Endothelial cell of umbilical vein (primary cell): Measurements from ENCODE around the gene GP5. TPM values are rescaled to one million over a fixed set of nuclear protein-coding genes. Genes with fewer than 3 reads are reported as not detected.

ENCODE experiments used
- BruUV-seq: library from RNA; stranded (reverse); fragments of 400-500 nt; replicated peaks from 2 replicates; lab custom pipeline; 2021; lab: Mats Ljungman, UMichigan
- CTCF ChIA-PET: fragments of 300-600, 350-600 bp; sonication (Branson Sonifier 250); formaldehyde crosslinking; loops from one replicate; lab custom pipeline; 2021; ENCODE audit warnings: antibody characterized with exemption, inconsistent platforms; lab: Charles Lee
- POLR2A ChIA-PET: fragments of 300-600, 350-600 bp; sonication (Branson Sonifier 250); formaldehyde crosslinking; loops from one replicate; lab custom pipeline; 2021; ENCODE audit warnings: antibody characterized with exemption, inconsistent platforms; lab: Charles Lee
- DNase-seq: peaks from one replicate; pipeline ENCODE4 v3.0.0-alpha.2; 2011; ENCODE audit warnings: low read depth, low spot score
- FAIRE-seq: peaks from 2 replicates; lab custom pipeline; 2011; peaks lifted over from hg19 to GRCh38; lab: Jason Lieb, UNC
- H2AFZ ChIP-seq: 2 replicates; pipeline ENCODE4 v1.6.0; 2012; ENCODE audit warnings: low read depth, low read length, control low read depth, inconsistent platforms
- H3K27ac ChIP-seq: 2 replicates; pipeline ENCODE4 v1.5.1; 2011; ENCODE audit warnings: low read depth, mild to moderate bottlenecking, control low read depth, low read length, moderate library complexity; ENCODE audit not compliant: insufficient read depth
- H3K27me3 ChIP-seq, 2 experiments: 2 replicates each; pipeline versions ENCODE4 v1.6.0 to v1.6.1; 2011; ENCODE audit warnings: low read length in 2 of 2, mixed read lengths in 1 of 2; ENCODE audit not compliant: control insufficient read depth in 2 of 2, insufficient read depth in 2 of 2
- H3K36me3 ChIP-seq, 2 experiments: 2 replicates in 1 of 2; 3 replicates in 1 of 2; pipeline ENCODE4 v1.5.1; 2011; ENCODE audit warnings: low read length in 2 of 2, mild to moderate bottlenecking in 1 of 2, moderate library complexity in 1 of 2; ENCODE audit not compliant: control insufficient read depth in 2 of 2, insufficient read depth in 2 of 2; ENCODE audit errors: extremely low read depth in 1 of 2
- H3K4me1 ChIP-seq: 3 replicates; pipeline ENCODE4 v1.5.1; 2011; ENCODE audit warnings: mild to moderate bottlenecking, low read length; ENCODE audit not compliant: control insufficient read depth, insufficient read depth; ENCODE audit errors: extremely low read depth
- H3K4me2 ChIP-seq: 2 replicates; pipeline ENCODE4 v1.6.1; 2011; ENCODE audit warnings: low read length, control low read depth, mixed read lengths; ENCODE audit not compliant: insufficient read depth
- H3K4me3 ChIP-seq, 3 experiments: fragments of 200-600 bp in 1 of 3; sonication (generic), shearing (Covaris generic) in 1 of 3; replicated peaks in 1 of 3; 2 replicates each; pipeline ENCODE4 v1.5.1; 2011 to 2016; ENCODE audit warnings: control low read depth in 3 of 3, low read length in 3 of 3, mild to moderate bottlenecking in 2 of 3, inconsistent platforms in 1 of 3, low read depth in 1 of 3, moderate library complexity in 1 of 3; ENCODE audit not compliant: insufficient read depth in 1 of 3
- H3K79me2 ChIP-seq: 2 replicates; pipeline ENCODE4 v1.6.0; 2012; ENCODE audit warnings: low read length, inconsistent platforms; ENCODE audit not compliant: control insufficient read depth, insufficient read depth
- H3K9ac ChIP-seq: replicated peaks from 2 replicates; pipeline ENCODE3; 2011; ENCODE audit warnings: low read length, control low read depth; ENCODE audit not compliant: insufficient read depth; ENCODE audit errors: extremely low read depth
- H3K9me1 ChIP-seq: replicated peaks from 3 replicates; pipeline ENCODE4 v1.6.0; 2011; ENCODE audit warnings: mild to moderate bottlenecking, low read length; ENCODE audit not compliant: control insufficient read depth, insufficient read depth; ENCODE audit errors: extremely low read depth
- H3K9me3 ChIP-seq: replicated peaks from 2 replicates; pipeline ENCODE4 v1.5.1; 2012; ENCODE audit warnings: low read length, inconsistent platforms; ENCODE audit not compliant: control insufficient read depth, insufficient read depth
- H4K20me1 ChIP-seq: replicated peaks from 2 replicates; pipeline ENCODE3; 2011; ENCODE audit warnings: mild to moderate bottlenecking, low read length; ENCODE audit not compliant: control insufficient read depth, insufficient read depth; ENCODE audit errors: extremely low read depth
- EZH2 ChIP-seq: IDR thresholded peaks from 2 replicates; pipeline ENCODE4 v1.6.1; 2012; ENCODE audit warnings: borderline replicate concordance, low read depth, mild to moderate bottlenecking, moderate library complexity, low read length, inconsistent platforms; ENCODE audit not compliant: severe bottlenecking
- FOS ChIP-seq: IDR thresholded peaks from 2 replicates; pipeline ENCODE4 v1.6.1; 2011; ENCODE audit warnings: mild to moderate bottlenecking, low read length, moderate library complexity, borderline replicate concordance; ENCODE audit not compliant: insufficient read depth
- GATA2 ChIP-seq: IDR thresholded peaks from 2 replicates; pipeline ENCODE4 v1.7.0; 2011; ENCODE audit warnings: low read depth, mild to moderate bottlenecking, moderate library complexity, mixed read lengths, low read length; ENCODE audit not compliant: insufficient read length, insufficient read depth
- JUN ChIP-seq: IDR thresholded peaks from 2 replicates; pipeline ENCODE4 v1.6.1; 2011; ENCODE audit warnings: borderline replicate concordance, low read depth; ENCODE audit not compliant: insufficient read length, insufficient read depth
- MAX ChIP-seq: IDR thresholded peaks from 2 replicates; pipeline ENCODE4 v1.6.1; 2011; ENCODE audit not compliant: insufficient read depth, insufficient read length
- MYC ChIP-seq: IDR thresholded peaks from one replicate; pipeline ENCODE4 v1.6.1; 2011; ENCODE audit warnings: mild to moderate bottlenecking, low read depth, low read length
- POLR2A ChIP-seq: IDR thresholded peaks from 2 replicates; pipeline ENCODE4 v1.6.1; 2012; ENCODE audit warnings: low read depth, mild to moderate bottlenecking, control low read depth, low read length
- POLR2AphosphoS5 ChIP-seq: IDR thresholded peaks from 2 replicates; pipeline ENCODE4 v1.6.1; 2012; ENCODE audit warnings: low read depth, mild to moderate bottlenecking, control low read depth, low read length, moderate library complexity; ENCODE audit not compliant: insufficient read depth
- dilution Hi-C: fragments of 300-500 bp; cut with MboI; formaldehyde crosslinking; loops from one replicate; pipeline ENCODE4 v1.15.0; 2019; ENCODE audit warnings: low sequenced_read_pairs; ENCODE audit not compliant: extremely low pct_ligation_motif_present
- intact Hi-C: fragments of 100-400 bp; cut with micrococcal nuclease; formaldehyde crosslinking; loops from one replicate; pipeline ENCODE4 v1.10.0; 2022
- polyA plus RNA-seq, 4 experiments: library from polyadenylated mRNA; depleted of rRNA in 3 of 4; stranded (reverse) in 3 of 4; unstranded in 1 of 4; fragments of >200 nt; gene quantifications; 2 replicates each; pipeline versions ENCODE4 v1.2.1 to v1.2.3, GENCODE V29; 2011 to 2012; ENCODE audit warnings: missing spikeins in 1 of 4
- total RNA-seq: library from RNA; stranded (reverse); gene quantifications from 2 replicates; pipeline ENCODE4 v1.2.3, GENCODE V29; 2021
- TF ChIP-seq, protein P1 (sequence below), 2 donors: IDR thresholded peaks; 1 replicate in 1 of 2; 2 replicates in 1 of 2; pipeline ENCODE4 v1.5.1; 2011; ENCODE audit warnings: low read length in 2 of 2, mild to moderate bottlenecking in 2 of 2, moderate library complexity in 2 of 2, control low read depth in 1 of 2, inconsistent platforms in 1 of 2, low read depth in 1 of 2; ENCODE audit not compliant: insufficient read depth in 1 of 2; ENCODE audit errors: extremely low read depth in 1 of 2

Gene GP5
- total and polyA plus RNA-seq, 2 donors (not counting 3 experiments of a cell fraction or from before 2014, with no cell fraction given): 0.06 to 0.11 TPM

GRCh38 chr3:194384569-194385001 lies 14.5 kb downstream of the GP5 start:
- Histone ChIP-seq H3K27ac (no peak overlapping the region), H3K9me1 (no peaks in the 10 kb centered on the region), H3K79me2 (no peaks in the 10 kb centered on the region), H3K9me3 (no peaks in the 10 kb centered on the region), H3K4me2 (no peak overlapping the region), H3K9ac (no peak overlapping the region), H3K27me3 (peaks cover 7 to 21% of the 10 kb centered on the region in 2 experiments), H3K36me3 (no peaks in the 10 kb centered on the region), H3K4me1 (no peaks in the 10 kb centered on the region), H2AFZ (no peak overlapping the region), H4K20me1 (no peaks in the 10 kb centered on the region), H3K4me3 (no peak overlapping the region)
- DNase-seq (no peak), FAIRE-seq (no peak)
- dilution Hi-C loops: no loop called here
- no peak for TF ChIP-seq JUN
- no peak for TF ChIP-seq GATA2
- TF ChIP-seq, protein P1, sequence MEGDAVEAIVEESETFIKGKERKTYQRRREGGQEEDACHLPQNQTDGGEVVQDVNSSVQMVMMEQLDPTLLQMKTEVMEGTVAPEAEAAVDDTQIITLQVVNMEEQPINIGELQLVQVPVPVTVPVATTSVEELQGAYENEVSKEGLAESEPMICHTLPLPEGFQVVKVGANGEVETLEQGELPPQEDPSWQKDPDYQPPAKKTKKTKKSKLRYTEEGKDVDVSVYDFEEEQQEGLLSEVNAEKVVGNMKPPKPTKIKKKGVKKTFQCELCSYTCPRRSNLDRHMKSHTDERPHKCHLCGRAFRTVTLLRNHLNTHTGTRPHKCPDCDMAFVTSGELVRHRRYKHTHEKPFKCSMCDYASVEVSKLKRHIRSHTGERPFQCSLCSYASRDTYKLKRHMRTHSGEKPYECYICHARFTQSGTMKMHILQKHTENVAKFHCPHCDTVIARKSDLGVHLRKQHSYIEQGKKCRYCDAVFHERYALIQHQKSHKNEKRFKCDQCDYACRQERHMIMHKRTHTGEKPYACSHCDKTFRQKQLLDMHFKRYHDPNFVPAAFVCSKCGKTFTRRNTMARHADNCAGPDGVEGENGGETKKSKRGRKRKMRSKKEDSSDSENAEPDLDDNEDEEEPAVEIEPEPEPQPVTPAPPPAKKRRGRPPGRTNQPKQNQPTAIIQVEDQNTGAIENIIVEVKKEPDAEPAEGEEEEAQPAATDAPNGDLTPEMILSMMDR (IDR thresholded peaks at IDR 0.05; ENCODE audit: extremely low read depth in 1 of 2, insufficient read depth in 1 of 2, low read depth in 1 of 2, low read length in 2 of 2): no peak
- TF ChIP-seq MYC: no peak
- TF ChIP-seq POLR2AphosphoS5: no peak
- TF ChIP-seq MAX: no peak
- no peak for TF ChIP-seq EZH2
- no peak for TF ChIP-seq FOS
- TF ChIP-seq POLR2A: no peak
- ChIA-PET CTCF (interaction anchor here (1.3 to 1.7 kb wide), 2 partner anchors 24 to 40 kb away, joined by 3 to 6 read pairs; no protein-coding TSS in a partner anchor), POLR2A (no interaction called here)
- no TSS peak for BruUV-seq
- intact Hi-C loops: no loop called here
